ENCODE results near the gene OLFML1. TPM values are rescaled to one million over a fixed set of nuclear protein-coding genes. Genes with fewer than 3 reads are reported as not detected.

The OLFML1 gene
- total and polyA plus RNA-seq, 12 donors: 4.0 to 12.6 (median 6.2) TPM

GRCh38 chr11:7499081-7499480, 13.8 kb downstream of the OLFML1 start:
- Histone ChIP-seq H3K27ac (no peak overlapping the region), H3K4me3 (no peak overlapping the region), H3K27me3 (no peaks in the 10 kb centered on the region), H3K9me3 (replicated peaks in 1 of 3) (no peaks in the 10 kb centered on the region), H3K4me1 (replicated peaks in 1 of 2) (no peaks in the 10 kb centered on the region), H3K36me3 (replicated peaks in 1 of 2) (no peaks in the 10 kb centered on the region)
- no peak for DNase-seq
- intact Hi-C loops (cut with DNase I): no loop called here
- TF ChIP-seq POLR2A (IDR thresholded peaks at IDR 0.05) (no peak), CTCF (IDR thresholded peaks at IDR 0.05) (no peak)
- WGBS, 4 donors: 89 to 98% (median 96%) methylated on average over 1 of the region's 1 CpG

- Histone ChIP-seq H3K4me3 (no peak overlapping the region), H3K9me3 (replicated peaks in 1 of 3) (no peaks in the 10 kb centered on the region), H3K4me1 (replicated peaks in 1 of 2) (no peaks in the 10 kb centered on the region), H3K36me3 (replicated peaks in 1 of 2) (no peaks in the 10 kb centered on the region), H3K27ac (no peak overlapping the region), H3K27me3 (no peaks in the 10 kb centered on the region)
- DNase-seq: no peak
- 88 to 100% (median 96%) methylated on average over 3 of the region's 3 CpGs for WGBS, 4 donors
- intact Hi-C loops (cut with DNase I): no loop called here
- TF ChIP-seq CTCF (IDR thresholded peaks at IDR 0.05) (no peak), POLR2A (IDR thresholded peaks at IDR 0.05) (no peak)
These were observed 14.9 kb downstream of the OLFML1 start for GRCh38 chr11:7500251-7500650.

- Histone ChIP-seq H3K4me1 (replicated peaks in 1 of 2) (no peaks in the 10 kb centered on the region), H3K4me3 (no peak overlapping the region), H3K27ac (no peak overlapping the region), H3K9me3 (replicated peaks in 1 of 3) (no peaks in the 10 kb centered on the region), H3K27me3 (no peaks in the 10 kb centered on the region), H3K36me3 (replicated peaks in 1 of 2) (no peaks in the 10 kb centered on the region)
- 40 to 96% (median 81%) methylated on average over 1 to 3 of the region's 3 CpGs for WGBS, 4 donors
- intact Hi-C loops (cut with DNase I): no loop called here
- TF ChIP-seq POLR2A (IDR thresholded peaks at IDR 0.05) (no peak), CTCF (IDR thresholded peaks at IDR 0.05) (no peak)
- DNase-seq: no peak
These were observed 15.9 kb downstream of the OLFML1 start for GRCh38 chr11:7501251-7501650.

GRCh38 chr11:7501894-7502293, 16.6 kb downstream of the OLFML1 start:
- H3K4me3 ChIP-seq: no peak overlapping the region
- H3K27ac ChIP-seq: no peak overlapping the region
- 84 to 88% (median 86%) methylated on average over 4 of the region's 4 CpGs for WGBS, 4 donors
- intact Hi-C loops (cut with DNase I): no loop called here
- H3K27me3 ChIP-seq: no peaks in the 10 kb centered on the region
- no peaks in the 10 kb centered on the region for H3K4me1 ChIP-seq (replicated peaks in 1 of 2)
- no peaks in the 10 kb centered on the region for H3K36me3 ChIP-seq (replicated peaks in 1 of 2)
- DNase-seq: no peak
- no peaks in the 10 kb centered on the region for H3K9me3 ChIP-seq (replicated peaks in 1 of 3)
- TF ChIP-seq POLR2A (IDR thresholded peaks at IDR 0.05) (no peak), CTCF (IDR thresholded peaks at IDR 0.05) (no peak)

Data from adrenal gland (tissue), 12 donors.